ENCODE measurements around the gene RXFP1.

RXFP1 gene

DNA sequence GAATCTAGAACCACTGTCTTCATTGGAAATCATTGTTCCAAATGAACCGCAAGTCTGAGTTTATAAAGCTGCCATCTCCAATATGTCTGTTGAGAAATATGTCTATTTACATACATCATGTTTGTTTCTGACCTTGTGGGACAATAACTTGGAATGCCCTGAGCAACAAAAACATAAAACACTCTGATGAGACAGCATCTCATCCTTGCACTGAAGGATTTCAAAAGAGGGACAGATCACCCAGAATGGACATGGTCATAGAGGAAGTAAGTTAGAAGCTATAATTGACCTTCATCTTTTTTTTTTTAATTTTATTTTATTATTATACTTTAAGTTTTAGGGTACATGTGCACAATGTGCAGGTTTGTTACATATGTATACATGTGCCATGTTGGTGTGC, 22.5 kb downstream of the RXFP1 start:
- Histone ChIP-seq H3K27me3 (no peaks in the 10 kb centered on the region), H3K9me3 (no peaks in the 10 kb centered on the region), H3K4me3 (ENCODE audit: low read depth, low read length) (no peak overlapping the region), H3K36me3 (no peaks in the 10 kb centered on the region), H3K4me1 (no peaks in the 10 kb centered on the region)
- no peak for DNase-seq
- TF ChIP-seq, protein P1, sequence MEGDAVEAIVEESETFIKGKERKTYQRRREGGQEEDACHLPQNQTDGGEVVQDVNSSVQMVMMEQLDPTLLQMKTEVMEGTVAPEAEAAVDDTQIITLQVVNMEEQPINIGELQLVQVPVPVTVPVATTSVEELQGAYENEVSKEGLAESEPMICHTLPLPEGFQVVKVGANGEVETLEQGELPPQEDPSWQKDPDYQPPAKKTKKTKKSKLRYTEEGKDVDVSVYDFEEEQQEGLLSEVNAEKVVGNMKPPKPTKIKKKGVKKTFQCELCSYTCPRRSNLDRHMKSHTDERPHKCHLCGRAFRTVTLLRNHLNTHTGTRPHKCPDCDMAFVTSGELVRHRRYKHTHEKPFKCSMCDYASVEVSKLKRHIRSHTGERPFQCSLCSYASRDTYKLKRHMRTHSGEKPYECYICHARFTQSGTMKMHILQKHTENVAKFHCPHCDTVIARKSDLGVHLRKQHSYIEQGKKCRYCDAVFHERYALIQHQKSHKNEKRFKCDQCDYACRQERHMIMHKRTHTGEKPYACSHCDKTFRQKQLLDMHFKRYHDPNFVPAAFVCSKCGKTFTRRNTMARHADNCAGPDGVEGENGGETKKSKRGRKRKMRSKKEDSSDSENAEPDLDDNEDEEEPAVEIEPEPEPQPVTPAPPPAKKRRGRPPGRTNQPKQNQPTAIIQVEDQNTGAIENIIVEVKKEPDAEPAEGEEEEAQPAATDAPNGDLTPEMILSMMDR (IDR thresholded peaks at IDR 0.05; ENCODE audit: low read depth, low read length): no peak

DNA sequence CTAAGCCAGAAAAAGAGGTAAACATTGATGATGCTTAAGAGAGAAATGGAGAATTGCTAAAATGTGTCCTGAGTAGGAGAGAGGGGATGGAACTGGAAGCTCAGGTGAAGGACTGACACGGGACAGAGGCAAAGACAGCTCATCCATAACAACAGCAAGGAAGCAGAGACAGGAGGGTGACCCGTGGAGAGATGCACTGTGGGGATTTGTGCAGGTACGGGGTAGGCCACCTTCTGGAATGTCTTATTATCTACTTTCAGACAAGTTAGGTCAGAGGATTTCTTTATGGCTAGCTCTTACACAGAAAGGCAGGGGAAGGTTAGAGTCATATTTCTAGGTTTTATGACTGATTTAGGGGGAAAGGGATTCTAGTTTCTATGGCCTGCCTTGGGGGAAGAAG, 31.7 kb downstream of the RXFP1 start:
- TF ChIP-seq, protein P1 (IDR thresholded peaks at IDR 0.05; ENCODE audit: low read depth, low read length): no peak
- no peak for DNase-seq

GRCh38 chr4:158560284-158560683, 38.6 kb downstream of the RXFP1 start:
- no peaks in the 10 kb centered on the region for H3K36me3 ChIP-seq
- no peaks in the 10 kb centered on the region for H3K4me1 ChIP-seq
- H3K9me3 ChIP-seq: no peaks in the 10 kb centered on the region
- H3K4me3 ChIP-seq (ENCODE audit: low read depth, low read length): no peak overlapping the region
- no peaks in the 10 kb centered on the region for H3K27me3 ChIP-seq
- no peak for DNase-seq
- TF ChIP-seq, protein P1 (IDR thresholded peaks at IDR 0.05; ENCODE audit: low read depth, low read length): no peak

More for the DNA sequence above, 31.7 kb downstream of the RXFP1 start:
- Histone ChIP-seq H3K27me3 (no peaks in the 10 kb centered on the region), H3K9me3 (no peaks in the 10 kb centered on the region), H3K36me3 (no peaks in the 10 kb centered on the region), H3K4me3 (ENCODE audit: low read depth, low read length) (no peak overlapping the region), H3K4me1 (no peaks in the 10 kb centered on the region)

DNA sequence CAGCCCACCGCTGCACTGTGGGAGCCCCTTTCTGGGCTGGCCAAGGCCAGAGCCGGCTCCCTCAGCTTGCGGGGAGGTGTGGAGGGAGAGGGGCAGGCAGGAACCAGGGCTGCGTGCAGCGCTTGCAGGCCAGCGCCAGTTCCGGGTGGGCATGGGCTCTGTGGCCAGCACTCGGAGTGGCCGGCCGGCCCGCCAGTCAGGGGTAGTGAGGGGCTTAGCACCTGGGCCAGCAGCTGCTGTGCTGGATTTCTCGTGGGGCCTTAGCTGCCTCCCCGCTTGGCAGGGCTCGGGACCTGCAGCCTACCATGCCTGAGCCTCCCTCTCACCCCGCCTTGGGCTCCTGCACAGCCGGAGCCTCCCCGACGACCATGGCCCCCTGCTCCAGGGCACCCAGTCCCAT, 45.2 kb downstream of the RXFP1 start:
- Histone ChIP-seq H3K36me3 (no peaks in the 10 kb centered on the region), H3K9me3 (no peaks in the 10 kb centered on the region)
- TF ChIP-seq, protein P1 (IDR thresholded peaks at IDR 0.05; ENCODE audit: low read depth, low read length): no peak

GRCh38 chr4:158571736-158572135, 50.1 kb downstream of the RXFP1 start:
- DNase-seq: no peak
- H3K27me3 ChIP-seq: no peaks in the 10 kb centered on the region
- no peak overlapping the region for H3K4me3 ChIP-seq (ENCODE audit: low read depth, low read length)
- no peaks in the 10 kb centered on the region for H3K9me3 ChIP-seq
- TF ChIP-seq, protein P1 (IDR thresholded peaks at IDR 0.05; ENCODE audit: low read depth, low read length): no peak
- no peaks in the 10 kb centered on the region for H3K4me1 ChIP-seq
- H3K36me3 ChIP-seq: no peaks in the 10 kb centered on the region

More for the DNA sequence above, 45.2 kb downstream of the RXFP1 start:
- DNase-seq: no peak
- H3K4me3 ChIP-seq (ENCODE audit: low read depth, low read length): no peak overlapping the region
- no peaks in the 10 kb centered on the region for H3K4me1 ChIP-seq
- H3K27me3 ChIP-seq: no peaks in the 10 kb centered on the region

- TF ChIP-seq, protein P1 (IDR thresholded peaks at IDR 0.05; ENCODE audit: low read depth, low read length): no peak
- no peaks in the 10 kb centered on the region for H3K4me1 ChIP-seq
- H3K27me3 ChIP-seq: no peaks in the 10 kb centered on the region
- no peak for DNase-seq
- no peak overlapping the region for H3K4me3 ChIP-seq (ENCODE audit: low read depth, low read length)
- H3K9me3 ChIP-seq: no peaks in the 10 kb centered on the region
- H3K36me3 ChIP-seq: no peaks in the 10 kb centered on the region
Measured at GRCh38 chr4:158572608-158573007, 50.9 kb downstream of the RXFP1 start.

Data from BE2C (cell line).